HEK293 (cell line): Measurements from ENCODE around the gene SETDB2.

ENCODE experiments used
- CTCF ChIA-PET: fragments of 350-600 bp; formaldehyde crosslinking; extraction: SDS; loops from one replicate; lab custom pipeline; 2021; ENCODE audit warnings: antibody characterized with exemption; lab: Yijun Ruan, JAX
- POLR2A ChIA-PET: fragments of 300-600 bp; formaldehyde crosslinking; extraction: SDS; loops from one replicate; lab custom pipeline; 2020; ENCODE audit warnings: antibody characterized with exemption, inconsistent platforms; lab: Yijun Ruan, JAX
- H3K27ac ChIP-seq: fragments of 200-500 bp; sonication (Bioruptor generic); 2 replicates; pipeline ENCODE4 v1.5.1; 2014; ENCODE audit warnings: low read depth, low read length, control low read depth, inconsistent platforms; ENCODE audit errors: extremely low read depth
- H3K36me3 ChIP-seq, 2 experiments: fragments of 200-500 bp in 1 of 2; sonication (Bioruptor generic) in 1 of 2; 1 replicate in 1 of 2; 2 replicates in 1 of 2; pipeline ENCODE4 v1.5.1; 2014 to 2017; ENCODE audit warnings: inconsistent platforms in 2 of 2, low read length in 2 of 2; ENCODE audit not compliant: control insufficient read depth in 2 of 2, insufficient read depth in 1 of 2
- H3K4me1 ChIP-seq: fragments of 200-500 bp; sonication (Bioruptor generic); 2 replicates; pipeline ENCODE4 v1.5.1; 2014; ENCODE audit warnings: mild to moderate bottlenecking, low read length, inconsistent platforms; ENCODE audit not compliant: control insufficient read depth, insufficient read depth
- H3K4me3 ChIP-seq: 2 replicates; pipeline ENCODE4 v1.5.1; 2011; ENCODE audit warnings: low read depth, mild to moderate bottlenecking, control low read depth, low read length, moderate library complexity
- H3K9me3 ChIP-seq: fragments of 200-500 bp; sonication (Bioruptor generic); 2 replicates; pipeline ENCODE4 v1.5.1; 2014; ENCODE audit warnings: low read depth, low read length, inconsistent platforms; ENCODE audit not compliant: control insufficient read depth, insufficient read depth
- IKZF3 ChIP-seq: fragments of 450-650 bp; IDR thresholded peaks from 2 replicates; pipeline ENCODE4 v1.5.0; 2018; ENCODE audit warnings: missing biosample characterization, mild to moderate bottlenecking, missing genetic modification characterization, moderate library complexity
- KLF9 ChIP-seq: fragments of 450-650 bp; formaldehyde crosslinking; IDR thresholded peaks from 2 replicates; pipeline ENCODE4 v1.5.1; 2016; ENCODE audit warnings: missing biosample characterization, missing genetic modification characterization, low read depth
- MZF1 ChIP-seq: fragments of 450-650 bp; formaldehyde crosslinking; IDR thresholded peaks from 2 replicates; pipeline ENCODE4 v1.5.1; 2017; ENCODE audit warnings: missing biosample characterization, missing genetic modification characterization, borderline replicate concordance
- OSR2 ChIP-seq: fragments of 450-650 bp; formaldehyde crosslinking; IDR thresholded peaks from 2 replicates; pipeline ENCODE4 v1.5.1; 2016; ENCODE audit warnings: missing biosample characterization, missing genetic modification characterization
- REST ChIP-seq: fragments of 450-650 bp; formaldehyde crosslinking; IDR thresholded peaks from 2 replicates; pipeline ENCODE4 v1.5.1; 2016; ENCODE audit warnings: missing biosample characterization, missing genetic modification characterization
- SP2 ChIP-seq: fragments of 450-650 bp; formaldehyde crosslinking; IDR thresholded peaks from 2 replicates; pipeline ENCODE4 v1.5.1; 2016; ENCODE audit warnings: missing biosample characterization, missing genetic modification characterization
- TCF7L2 ChIP-seq: IDR thresholded peaks from 2 replicates; pipeline ENCODE4 v1.6.1; 2011; ENCODE audit warnings: low read depth, mild to moderate bottlenecking, inconsistent platforms, low read length, moderate library complexity, borderline replicate concordance
- TRIM28 ChIP-seq: IDR thresholded peaks from 2 replicates; pipeline ENCODE4 v1.6.1; 2011; ENCODE audit warnings: low read length, control low read depth, borderline replicate concordance
- ZNF10 ChIP-seq: fragments of 450-650 bp; formaldehyde crosslinking; IDR thresholded peaks from 2 replicates; pipeline ENCODE4 v1.5.1; 2017; ENCODE audit warnings: missing biosample characterization, missing genetic modification characterization
- ZNF146 ChIP-seq: fragments of 450-650 bp; formaldehyde crosslinking; IDR thresholded peaks from 2 replicates; pipeline ENCODE4 v1.5.1; 2016; ENCODE audit warnings: missing biosample characterization, missing genetic modification characterization
- ZNF202 ChIP-seq: fragments of 450-650 bp; formaldehyde crosslinking; IDR thresholded peaks from 2 replicates; pipeline ENCODE4 v1.5.1; 2016; ENCODE audit warnings: missing biosample characterization, missing genetic modification characterization, borderline replicate concordance
- ZNF350 ChIP-seq: fragments of 450-650 bp; formaldehyde crosslinking; IDR thresholded peaks from 2 replicates; pipeline ENCODE4 v1.5.0; 2017; ENCODE audit warnings: missing biosample characterization, mild to moderate bottlenecking, missing genetic modification characterization
- ZNF423 ChIP-seq: fragments of 450-650 bp; formaldehyde crosslinking; IDR thresholded peaks from 2 replicates; pipeline ENCODE4 v1.5.1; 2016; ENCODE audit warnings: missing biosample characterization, missing genetic modification characterization
- ZNF510 ChIP-seq: fragments of 450-650 bp; formaldehyde crosslinking; IDR thresholded peaks from 2 replicates; pipeline ENCODE4 v1.5.1; 2018; ENCODE audit warnings: mild to moderate bottlenecking, missing genetic modification characterization, missing biosample characterization; ENCODE audit not compliant: insufficient replicate concordance
- ZNF560 ChIP-seq: fragments of 450-650 bp; formaldehyde crosslinking; IDR thresholded peaks from 2 replicates; pipeline ENCODE4 v1.5.1; 2017; ENCODE audit warnings: missing biosample characterization, missing genetic modification characterization, borderline replicate concordance
- ZNF571 ChIP-seq: fragments of 450-650 bp; formaldehyde crosslinking; IDR thresholded peaks from 2 replicates; pipeline ENCODE4 v1.5.0; 2017; ENCODE audit warnings: missing biosample characterization, missing genetic modification characterization
- ZNF585B ChIP-seq: fragments of 450-650 bp; formaldehyde crosslinking; IDR thresholded peaks from 2 replicates; pipeline ENCODE4 v1.5.1; 2016; ENCODE audit warnings: missing biosample characterization, missing genetic modification characterization
- ZNF629 ChIP-seq: fragments of 450-650 bp; formaldehyde crosslinking; IDR thresholded peaks from 2 replicates; pipeline ENCODE4 v1.5.1; 2017; ENCODE audit warnings: missing biosample characterization, missing genetic modification characterization
- ZNF768 ChIP-seq: fragments of 450-650 bp; formaldehyde crosslinking; IDR thresholded peaks from 2 replicates; pipeline ENCODE4 v1.5.1; 2018; ENCODE audit warnings: missing biosample characterization, mild to moderate bottlenecking, missing genetic modification characterization
- ZNF776 ChIP-seq: fragments of 450-650 bp; formaldehyde crosslinking; IDR thresholded peaks from 2 replicates; pipeline ENCODE4 v1.5.0; 2017; ENCODE audit warnings: missing biosample characterization, missing genetic modification characterization, borderline replicate concordance
- ZNF777 ChIP-seq: fragments of 450-650 bp; formaldehyde crosslinking; IDR thresholded peaks from 2 replicates; pipeline ENCODE4 v1.5.1; 2017; ENCODE audit warnings: missing biosample characterization, missing genetic modification characterization, borderline replicate concordance
- ZNF837 ChIP-seq: fragments of 450-650 bp; formaldehyde crosslinking; IDR thresholded peaks from 2 replicates; pipeline ENCODE4 v1.5.1; 2016; ENCODE audit warnings: missing biosample characterization, missing genetic modification characterization
- ZSCAN16 ChIP-seq: fragments of 450-650 bp; formaldehyde crosslinking; IDR thresholded peaks from 2 replicates; pipeline ENCODE4 v1.5.1; 2016; ENCODE audit warnings: missing biosample characterization, missing genetic modification characterization
- TF ChIP-seq, protein P1 (sequence below): IDR thresholded peaks from 2 replicates; pipeline ENCODE4 v1.6.1; 2011; ENCODE audit warnings: mild to moderate bottlenecking, low read depth, low read length, borderline replicate concordance

The SETDB2 gene

GRCh38 chr13:49428041-49428763 lies 15.9 kb upstream of the SETDB2 start:
- Histone ChIP-seq H3K9me3 (no peaks in the 10 kb centered on the region), H3K36me3 (no peaks in the 10 kb centered on the region), H3K27ac (no peak overlapping the region), H3K4me1 (no peaks in the 10 kb centered on the region), H3K4me3 (no peak overlapping the region)
- TF ChIP-seq ZNF768, result no peak
- no peak for TF ChIP-seq ZNF777 (tag by site-specific recombination)
- no peak for TF ChIP-seq ZNF146 (tag by site-specific recombination)
- no peak for TF ChIP-seq ZNF350
- no peak for TF ChIP-seq ZNF560 (tag by site-specific recombination)
- TF ChIP-seq, protein P1, sequence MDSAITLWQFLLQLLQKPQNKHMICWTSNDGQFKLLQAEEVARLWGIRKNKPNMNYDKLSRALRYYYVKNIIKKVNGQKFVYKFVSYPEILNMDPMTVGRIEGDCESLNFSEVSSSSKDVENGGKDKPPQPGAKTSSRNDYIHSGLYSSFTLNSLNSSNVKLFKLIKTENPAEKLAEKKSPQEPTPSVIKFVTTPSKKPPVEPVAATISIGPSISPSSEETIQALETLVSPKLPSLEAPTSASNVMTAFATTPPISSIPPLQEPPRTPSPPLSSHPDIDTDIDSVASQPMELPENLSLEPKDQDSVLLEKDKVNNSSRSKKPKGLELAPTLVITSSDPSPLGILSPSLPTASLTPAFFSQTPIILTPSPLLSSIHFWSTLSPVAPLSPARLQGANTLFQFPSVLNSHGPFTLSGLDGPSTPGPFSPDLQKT, result no peak
- no peak for TF ChIP-seq KLF9 (tag by site-specific recombination)
- no peak for TF ChIP-seq ZNF10
- TF ChIP-seq ZSCAN16, result no peak
- TF ChIP-seq ZNF423, result no peak
- no peak for TF ChIP-seq OSR2 (tag by site-specific recombination)
- no peak for TF ChIP-seq ZNF629 (tag by site-specific recombination)
- TF ChIP-seq TRIM28, result no peak
- TF ChIP-seq ZNF510, result no peak
- no peak for TF ChIP-seq ZNF571
- no peak for TF ChIP-seq ZNF776 (tag by site-specific recombination)
- TF ChIP-seq IKZF3 (tag by site-specific recombination), result no peak
- no peak for TF ChIP-seq ZNF585B
- no peak for TF ChIP-seq SP2 (tag by site-specific recombination)
- TF ChIP-seq REST (tag by site-specific recombination), result no peak
- ChIA-PET CTCF (interaction anchor here (0.5 to 0.6 kb wide), 2 partner anchors 46 to 160 kb away, joined by 3 read pairs; no protein-coding TSS in a partner anchor), POLR2A (no interaction called here)

DNA sequence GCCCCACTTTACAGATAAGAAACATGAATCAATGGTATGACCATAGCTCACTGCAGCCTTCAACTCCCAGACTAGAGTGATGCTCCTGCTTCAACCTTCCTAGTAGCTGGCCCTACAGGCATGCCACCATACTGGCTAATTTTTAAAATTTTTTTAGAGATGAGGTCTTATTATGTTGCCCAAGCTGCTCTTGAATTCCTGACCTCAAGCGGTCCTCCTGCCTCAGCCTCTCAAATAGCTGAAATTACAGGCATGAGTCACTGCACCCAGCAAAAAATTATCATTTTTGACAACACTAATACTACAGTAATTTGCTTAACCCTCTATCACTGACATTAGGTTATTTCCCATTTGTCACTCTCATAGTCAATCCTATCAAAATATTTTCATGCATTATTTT lies 15.0 kb upstream of the SETDB2 start:
- ChIA-PET CTCF (interaction anchor here (0.6 to 0.8 kb wide), 2 partner anchors 128 to 159 kb away, joined by 3 read pairs; no protein-coding TSS in a partner anchor), POLR2A (no interaction called here)
- H3K36me3 ChIP-seq, result no peaks in the 10 kb centered on the region
- no peaks in the 10 kb centered on the region for H3K4me1 ChIP-seq
- H3K9me3 ChIP-seq, result no peaks in the 10 kb centered on the region
- TF ChIP-seq ZNF202 (no peak), ZNF776 (tag by site-specific recombination) (no peak), MZF1 (no peak), TCF7L2 (no peak), ZNF837 (tag by site-specific recombination) (no peak)
- TF ChIP-seq, all 188 proteins: peak for 0
- Histone ChIP-seq H3K4me3 (no peak overlapping the region), H3K27ac (no peak overlapping the region)
